ENCODE measurements around the gene ABR. TPM values are rescaled to one million over a fixed set of nuclear protein-coding genes. Genes with fewer than 3 reads are reported as not detected.

Gene ABR
- polyA plus RNA-seq, 1 donor: 29.8 TPM

DNA sequence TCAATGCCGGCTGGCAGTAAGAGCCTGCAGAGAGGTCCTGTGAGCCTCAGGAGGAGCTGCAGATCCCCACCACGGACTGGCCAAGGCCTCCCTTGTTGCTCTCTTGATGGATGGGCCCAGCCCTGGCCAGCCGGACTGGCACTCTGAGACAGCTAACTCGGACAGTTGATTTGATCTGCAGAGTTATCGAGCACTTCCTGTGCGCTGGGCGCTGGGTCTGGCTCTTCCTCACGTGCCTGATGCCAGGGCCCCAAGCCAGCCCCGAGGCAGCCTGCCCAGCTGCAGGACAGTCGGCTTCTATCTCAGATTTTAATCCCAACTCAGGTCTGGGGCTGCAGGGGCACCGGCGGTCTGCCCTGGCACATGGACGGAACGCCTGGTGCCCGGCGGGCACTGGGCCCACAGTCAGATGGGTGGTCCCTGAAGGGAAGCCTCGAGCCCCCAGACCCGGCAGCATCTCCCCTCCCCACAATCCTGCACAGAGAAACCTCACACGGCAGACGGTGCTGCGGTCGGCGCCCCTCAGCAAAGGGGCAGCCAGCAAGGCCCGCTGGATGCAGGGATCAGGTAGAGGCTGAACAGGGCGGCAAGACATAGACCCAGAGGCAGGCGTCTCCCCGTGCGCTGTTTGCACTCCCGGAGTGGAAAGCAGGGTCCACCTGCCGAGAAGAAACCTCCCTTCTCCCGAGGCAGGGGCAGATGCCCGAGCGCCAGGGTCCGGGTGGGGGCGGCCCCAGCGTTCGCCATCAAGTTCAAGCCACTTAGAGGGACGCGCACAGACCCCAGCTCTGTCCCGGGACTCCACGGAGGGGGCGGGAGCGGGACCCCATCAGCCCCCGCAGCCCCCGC lies 148.9 kb downstream of the ABR start:
- no peak for DNase-seq (ENCODE audit: low read depth)

DNA sequence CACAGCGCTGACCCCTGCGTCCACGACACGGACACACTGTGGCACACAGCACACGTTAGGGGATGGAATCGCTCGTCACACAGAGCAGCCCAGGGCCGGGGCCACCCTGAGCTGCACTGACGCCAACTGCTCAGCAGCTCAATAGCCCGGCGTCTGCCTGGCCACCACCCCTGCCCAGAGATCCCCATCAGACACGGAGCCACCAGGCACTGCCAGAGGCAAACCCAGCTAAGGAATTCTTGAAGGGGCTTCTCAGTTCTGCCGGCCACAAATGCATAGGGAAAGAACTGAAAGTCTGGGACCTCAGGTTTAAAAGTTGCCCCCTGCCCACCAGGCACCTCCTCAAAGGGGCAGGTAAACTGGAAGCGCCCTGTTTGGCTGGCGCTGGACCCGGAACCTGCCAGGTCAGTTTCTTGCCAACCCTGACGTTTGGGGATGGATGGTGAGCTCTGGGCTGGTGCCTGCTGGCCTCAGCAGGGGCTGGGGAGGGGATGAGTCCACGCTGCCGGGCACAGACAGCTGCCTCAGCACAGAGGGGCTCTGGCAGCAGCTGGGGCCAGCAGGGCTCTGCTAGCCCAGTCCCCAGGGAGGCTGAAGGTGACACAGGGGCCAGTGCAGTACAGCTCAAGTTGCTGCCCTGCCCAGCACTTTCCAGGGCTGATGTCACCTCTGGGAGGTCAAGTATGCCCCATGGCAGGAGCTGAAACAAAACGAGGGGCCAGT lies 149.7 kb downstream of the ABR start:
- no peak for DNase-seq (ENCODE audit: low read depth)

GRCh38 chr17:1029196-1029921 lies 150.4 kb downstream of the ABR start:
- no peak for DNase-seq (ENCODE audit: low read depth)

- DNase-seq (ENCODE audit: low read depth): no peak
Observed at GRCh38 chr17:1027044-1027443, 152.7 kb downstream of the ABR start.

- no peak for DNase-seq (ENCODE audit: low read depth)
Observed at GRCh38 chr17:1026599-1026975, 153.2 kb downstream of the ABR start.

GRCh38 chr17:1025733-1026598 lies 153.8 kb downstream of the ABR start:
- no peak for DNase-seq (ENCODE audit: low read depth)

GRCh38 chr17:1024076-1024475 lies 155.7 kb downstream of the ABR start:
- DNase-seq (ENCODE audit: low read depth): no peak

DNA sequence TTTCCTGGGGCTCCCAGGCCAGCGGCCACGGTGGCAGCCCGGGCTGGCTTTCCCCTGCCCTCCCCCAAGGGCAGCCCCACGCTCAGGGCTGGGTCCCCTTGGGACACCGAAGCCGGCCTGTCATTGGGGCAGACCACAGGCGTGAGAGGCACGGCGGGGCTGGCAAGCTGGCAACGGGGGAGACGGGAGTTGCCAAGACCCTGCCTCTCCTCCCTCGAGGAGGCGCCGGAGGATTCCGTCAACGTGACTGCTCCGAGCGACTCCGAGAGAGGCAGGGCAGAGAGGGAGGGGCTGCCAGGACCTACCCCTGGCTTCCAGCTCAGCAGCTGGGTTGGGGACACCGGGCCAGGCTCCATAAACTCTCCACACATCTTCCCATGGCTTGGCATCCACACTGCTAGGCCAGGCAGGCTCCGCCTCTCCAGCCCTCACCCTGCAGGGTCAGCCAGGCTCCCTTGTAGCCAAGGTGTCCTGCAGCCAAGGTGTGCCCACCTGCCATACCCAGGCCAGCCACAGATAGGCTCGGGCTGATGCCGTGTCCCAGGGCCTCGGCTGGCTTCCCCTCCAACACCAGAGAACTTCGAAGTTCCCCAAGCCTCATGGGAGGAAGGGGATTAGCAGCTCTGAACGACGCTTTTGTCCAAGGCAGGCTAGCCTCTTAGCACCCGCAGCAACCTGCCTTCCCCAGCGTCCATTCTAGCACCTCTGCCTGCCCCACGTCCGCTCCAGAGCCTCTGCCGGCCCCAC lies 157.3 kb downstream of the ABR start:
- no peak for DNase-seq (ENCODE audit: low read depth)

DNA sequence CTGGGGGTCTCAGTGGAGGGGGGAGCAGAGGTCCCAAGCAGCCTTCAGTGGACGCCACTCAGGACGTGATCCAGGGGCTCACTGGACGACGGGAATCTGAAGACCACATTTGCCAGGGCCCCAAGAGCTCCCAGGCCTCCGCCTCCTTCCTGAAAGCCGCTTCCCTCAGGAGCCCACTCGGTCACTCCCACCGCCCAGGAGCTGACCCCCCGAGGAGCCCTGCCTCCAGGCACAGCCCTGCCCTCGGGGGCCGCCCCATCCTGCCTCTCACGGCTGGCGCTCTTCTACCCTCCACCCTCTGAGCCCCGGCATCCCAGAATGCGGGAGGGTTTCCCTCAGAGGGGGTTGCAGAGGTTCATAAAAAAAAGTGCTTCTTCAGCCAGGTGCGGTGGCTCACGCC lies 158.6 kb downstream of the ABR start:
- DNase-seq (ENCODE audit: low read depth): no peak

GRCh38 chr17:1019451-1019850 lies 160.3 kb downstream of the ABR start:
- DNase-seq (ENCODE audit: low read depth): no peak

DNA sequence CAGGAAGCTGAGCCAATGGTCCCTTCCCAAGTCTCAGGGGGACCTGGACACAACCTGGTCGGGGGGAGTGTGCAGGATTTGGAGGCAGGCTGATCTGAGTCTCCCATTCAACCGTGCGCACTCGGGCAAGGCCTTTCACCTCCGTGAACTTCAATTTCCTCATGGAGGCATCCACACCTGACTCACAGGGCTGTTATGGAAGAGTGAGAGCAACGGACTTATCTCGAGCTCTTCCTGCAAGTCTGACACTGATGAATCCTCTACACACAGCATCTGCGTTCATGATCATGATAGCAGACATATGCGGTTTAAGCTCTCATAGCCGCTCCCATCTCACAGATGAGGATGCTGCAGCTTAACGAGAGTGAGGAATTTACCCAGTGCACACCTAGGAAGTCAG lies 161.2 kb downstream of the ABR start:
- DNase-seq (ENCODE audit: low read depth): no peak

- DNase-seq (ENCODE audit: low read depth): no peak
Observed at GRCh38 chr17:1013729-1014090, 166.1 kb downstream of the ABR start.

DNA sequence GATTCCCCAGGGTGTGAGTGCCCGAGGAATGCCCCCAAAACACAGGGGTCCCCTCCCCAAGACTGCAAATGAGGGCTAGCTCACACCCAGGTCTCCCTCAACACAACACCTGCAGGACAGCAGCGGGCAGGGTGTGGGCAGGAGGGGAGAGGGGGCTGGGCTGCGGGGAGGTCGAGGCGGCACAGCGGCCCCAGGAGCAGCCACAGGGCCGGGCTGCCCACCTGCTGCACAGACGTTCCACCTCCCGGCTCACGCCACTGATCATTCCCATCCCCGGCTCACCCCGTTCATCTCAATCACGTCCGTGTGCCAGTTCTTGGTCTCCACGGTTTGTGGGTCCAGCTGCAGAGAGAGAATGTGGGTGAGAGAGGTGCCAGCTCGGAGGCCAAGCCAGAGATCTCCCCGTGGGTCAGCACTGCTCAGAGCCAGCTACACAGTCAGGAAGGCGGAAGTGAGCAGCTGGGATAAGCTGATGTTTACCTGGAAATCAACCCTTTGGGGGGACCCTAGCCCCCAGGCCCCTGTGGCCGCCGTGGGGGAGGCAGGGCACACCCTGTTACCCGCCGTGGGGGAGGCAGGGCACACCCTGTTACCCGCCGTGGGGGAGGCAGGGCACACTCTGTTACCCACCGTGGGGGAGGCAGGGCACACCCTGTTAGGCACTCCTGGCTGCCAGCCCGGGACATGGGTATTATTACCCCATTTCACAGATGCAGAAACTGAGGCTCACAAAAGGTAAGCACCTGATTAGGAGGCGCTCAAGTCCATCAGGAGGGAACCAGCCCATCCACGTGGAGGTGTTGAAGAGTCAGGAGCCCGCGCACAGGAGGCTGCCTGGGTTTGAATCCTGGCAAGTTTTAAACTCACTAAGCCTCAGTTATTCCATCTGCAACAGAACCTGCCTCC lies 166.7 kb downstream of the ABR start:
- DNase-seq (ENCODE audit: low read depth): no peak

DNA sequence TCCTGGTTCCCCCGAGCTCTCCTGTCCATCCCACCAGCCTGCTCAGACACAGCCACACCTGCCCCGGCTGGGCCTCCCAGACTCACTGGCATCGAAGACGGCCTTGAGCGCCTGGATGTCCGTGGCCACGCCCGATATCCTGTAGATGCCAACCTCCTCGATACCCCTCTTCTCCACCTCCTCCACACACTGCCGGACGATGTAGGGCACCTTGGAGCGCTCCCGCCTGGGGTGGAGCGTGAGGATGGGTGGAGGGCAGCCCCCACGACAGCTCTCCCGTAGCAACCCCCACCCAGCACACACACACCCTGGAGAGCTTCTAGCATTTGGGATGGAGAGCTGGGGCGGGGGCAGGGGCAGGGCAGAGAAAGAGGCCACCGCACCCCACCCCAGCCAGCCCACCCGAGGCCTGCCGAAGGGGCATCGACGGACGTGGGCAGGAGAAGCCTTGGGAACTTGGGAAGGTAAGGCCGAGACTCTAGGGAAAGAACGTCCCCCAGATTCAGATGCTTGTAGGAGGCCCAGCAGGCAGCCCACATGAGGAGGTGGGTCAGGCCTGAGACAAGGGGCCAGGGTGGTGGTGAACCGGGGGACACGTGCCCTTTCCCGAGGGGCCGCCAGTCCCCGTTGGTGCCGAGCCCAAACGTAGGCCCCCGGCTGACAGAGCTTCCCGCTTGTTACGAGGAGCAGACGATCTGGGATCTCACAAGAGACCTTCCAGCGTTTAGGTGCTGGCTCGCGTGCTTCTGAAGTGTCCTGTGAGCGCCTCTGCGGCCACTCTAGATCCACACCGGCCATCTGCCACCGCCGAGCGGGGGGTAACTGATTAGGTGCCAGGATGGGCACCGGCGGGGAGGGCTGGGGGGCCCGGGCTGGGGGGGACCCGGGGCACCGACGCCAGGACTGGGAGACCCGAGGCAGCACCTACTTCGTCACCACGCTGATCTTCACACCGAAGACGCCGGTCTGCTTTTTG lies 167.7 kb downstream of the ABR start:
- DNase-seq (ENCODE audit: low read depth): no peak

DNA sequence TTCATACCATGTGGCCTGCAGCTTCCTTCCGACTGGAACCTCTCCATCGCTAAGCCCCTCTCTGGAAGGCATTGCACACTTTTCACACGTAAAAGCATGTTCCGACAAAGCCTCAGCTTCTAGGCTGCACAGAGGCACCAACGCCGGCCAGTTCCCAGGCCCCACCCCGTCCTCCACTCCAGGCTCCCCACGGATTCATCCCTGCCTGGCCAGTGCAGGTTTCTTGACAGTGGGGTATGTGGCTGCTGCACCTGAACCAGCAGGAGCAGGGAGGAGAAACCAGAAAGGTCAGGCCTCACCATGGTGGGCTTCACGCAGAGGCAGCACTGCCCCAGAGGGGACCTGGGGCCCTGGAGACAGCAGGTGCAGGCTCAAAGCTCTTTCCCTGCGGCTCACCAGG lies 168.6 kb downstream of the ABR start:
- no peak for DNase-seq (ENCODE audit: low read depth)

- DNase-seq (ENCODE audit: low read depth): no peak
Observed at GRCh38 chr17:1010586-1010985, 169.2 kb downstream of the ABR start.

- no peak for DNase-seq (ENCODE audit: low read depth)
Observed at GRCh38 chr17:1010086-1010450, 169.7 kb downstream of the ABR start.

- no peak for DNase-seq (ENCODE audit: low read depth)
Observed at GRCh38 chr17:1009229-1010085, 170.3 kb downstream of the ABR start.

Measured in forelimb muscle (tissue), 1 donor.